Osteoblast (primary cell): ENCODE measurements around the gene PAK3. TPM values are rescaled to one million over a fixed set of nuclear protein-coding genes. Genes with fewer than 3 reads are reported as not detected.

Source experiments
- DNase-seq: peaks from one replicate; pipeline ENCODE4 v3.0.0; 2011; ENCODE audit warnings: low spot score, mixed read lengths; ENCODE audit not compliant: insufficient read length; ENCODE audit errors: missing footprints
- H2AFZ ChIP-seq: 2 replicates; pipeline ENCODE4 v1.6.0; 2011; ENCODE audit warnings: mild to moderate bottlenecking, low read length
- H3K27ac ChIP-seq: 2 replicates; pipeline ENCODE4 v1.5.1; 2011; ENCODE audit warnings: mild to moderate bottlenecking, low read depth, low read length, moderate library complexity
- H3K27me3 ChIP-seq: 2 replicates; pipeline ENCODE4 v1.6.0; 2012; ENCODE audit warnings: mild to moderate bottlenecking, control low read depth, inconsistent platforms, low read length, moderate library complexity; ENCODE audit not compliant: insufficient read depth
- H3K36me3 ChIP-seq: 2 replicates; pipeline ENCODE4 v1.5.1; 2011; ENCODE audit warnings: mild to moderate bottlenecking, low read length, control low read depth, moderate library complexity; ENCODE audit not compliant: insufficient read depth
- H3K4me1 ChIP-seq: 2 replicates; pipeline ENCODE4 v1.5.1; 2011; ENCODE audit warnings: mild to moderate bottlenecking, low read length, control low read depth, moderate library complexity; ENCODE audit not compliant: insufficient read depth
- H3K4me2 ChIP-seq: 2 replicates; pipeline ENCODE4 v1.6.0; 2011; ENCODE audit warnings: mild to moderate bottlenecking, low read length; ENCODE audit not compliant: insufficient read depth
- H3K4me3 ChIP-seq: fragments of 200-600 bp; sonication (generic); 3 replicates; pipeline ENCODE4 v1.5.1; 2012; ENCODE audit warnings: mild to moderate bottlenecking, low read length, inconsistent platforms; ENCODE audit not compliant: insufficient read depth
- H3K79me2 ChIP-seq: 2 replicates; pipeline ENCODE4 v1.6.0; 2012; ENCODE audit warnings: mild to moderate bottlenecking, low read length, control low read depth, inconsistent platforms; ENCODE audit not compliant: insufficient read depth
- H3K9me3 ChIP-seq: 2 replicates; pipeline ENCODE4 v1.5.1; 2011; ENCODE audit warnings: low read depth, low read length, control low read depth
- H4K20me1 ChIP-seq: 2 replicates; pipeline ENCODE4 v1.6.0; 2012; ENCODE audit warnings: mild to moderate bottlenecking, low read length, control low read depth; ENCODE audit not compliant: insufficient read depth
- total RNA-seq: library from RNA; depleted of rRNA; stranded (reverse); fragments of >200 nt; gene quantifications from 2 replicates; pipeline ENCODE4 v1.2.3, GENCODE V29; 2012
- TF ChIP-seq, protein P1 (sequence below): IDR thresholded peaks from 2 replicates; pipeline ENCODE4 v1.5.1; 2011; ENCODE audit warnings: mild to moderate bottlenecking, low read depth, low read length, moderate library complexity; ENCODE audit errors: extremely low read depth

Gene PAK3
- total RNA-seq, 1 donor, result 1.4 TPM

DNA sequence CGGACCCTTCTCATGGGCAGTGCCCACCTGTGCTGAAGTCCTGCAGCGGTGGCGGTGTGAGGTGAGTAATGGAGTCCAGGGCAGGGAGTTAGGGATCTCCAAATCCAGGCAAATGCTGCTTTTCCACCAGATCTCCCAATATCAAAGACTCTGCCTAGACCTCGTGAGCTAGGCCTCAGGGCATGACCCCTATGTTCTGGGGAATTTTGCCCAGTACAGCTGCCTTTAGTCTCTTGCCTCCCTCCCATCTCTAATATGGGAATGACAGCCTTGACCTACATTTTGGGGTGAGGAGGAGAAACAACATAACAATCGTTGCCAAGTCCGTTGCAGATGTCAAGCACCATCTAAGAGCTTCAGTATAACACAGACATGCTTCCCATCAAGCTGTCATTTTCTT lies 7.3 kb downstream of the PAK3 start:
- Histone ChIP-seq H2AFZ (no peak overlapping the region), H3K4me3 (no peak overlapping the region), H4K20me1 (no peaks in the 10 kb centered on the region), H3K9me3 (no peaks in the 10 kb centered on the region), H3K4me1 (no peaks in the 10 kb centered on the region), H3K27ac (no peak overlapping the region), H3K79me2 (no peaks in the 10 kb centered on the region), H3K27me3 (peaks cover 5% of the 10 kb centered on the region), H3K36me3 (no peaks in the 10 kb centered on the region), H3K4me2 (no peak overlapping the region)
- DNase-seq, result no peak
- TF ChIP-seq, protein P1, sequence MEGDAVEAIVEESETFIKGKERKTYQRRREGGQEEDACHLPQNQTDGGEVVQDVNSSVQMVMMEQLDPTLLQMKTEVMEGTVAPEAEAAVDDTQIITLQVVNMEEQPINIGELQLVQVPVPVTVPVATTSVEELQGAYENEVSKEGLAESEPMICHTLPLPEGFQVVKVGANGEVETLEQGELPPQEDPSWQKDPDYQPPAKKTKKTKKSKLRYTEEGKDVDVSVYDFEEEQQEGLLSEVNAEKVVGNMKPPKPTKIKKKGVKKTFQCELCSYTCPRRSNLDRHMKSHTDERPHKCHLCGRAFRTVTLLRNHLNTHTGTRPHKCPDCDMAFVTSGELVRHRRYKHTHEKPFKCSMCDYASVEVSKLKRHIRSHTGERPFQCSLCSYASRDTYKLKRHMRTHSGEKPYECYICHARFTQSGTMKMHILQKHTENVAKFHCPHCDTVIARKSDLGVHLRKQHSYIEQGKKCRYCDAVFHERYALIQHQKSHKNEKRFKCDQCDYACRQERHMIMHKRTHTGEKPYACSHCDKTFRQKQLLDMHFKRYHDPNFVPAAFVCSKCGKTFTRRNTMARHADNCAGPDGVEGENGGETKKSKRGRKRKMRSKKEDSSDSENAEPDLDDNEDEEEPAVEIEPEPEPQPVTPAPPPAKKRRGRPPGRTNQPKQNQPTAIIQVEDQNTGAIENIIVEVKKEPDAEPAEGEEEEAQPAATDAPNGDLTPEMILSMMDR, result no peak

DNA sequence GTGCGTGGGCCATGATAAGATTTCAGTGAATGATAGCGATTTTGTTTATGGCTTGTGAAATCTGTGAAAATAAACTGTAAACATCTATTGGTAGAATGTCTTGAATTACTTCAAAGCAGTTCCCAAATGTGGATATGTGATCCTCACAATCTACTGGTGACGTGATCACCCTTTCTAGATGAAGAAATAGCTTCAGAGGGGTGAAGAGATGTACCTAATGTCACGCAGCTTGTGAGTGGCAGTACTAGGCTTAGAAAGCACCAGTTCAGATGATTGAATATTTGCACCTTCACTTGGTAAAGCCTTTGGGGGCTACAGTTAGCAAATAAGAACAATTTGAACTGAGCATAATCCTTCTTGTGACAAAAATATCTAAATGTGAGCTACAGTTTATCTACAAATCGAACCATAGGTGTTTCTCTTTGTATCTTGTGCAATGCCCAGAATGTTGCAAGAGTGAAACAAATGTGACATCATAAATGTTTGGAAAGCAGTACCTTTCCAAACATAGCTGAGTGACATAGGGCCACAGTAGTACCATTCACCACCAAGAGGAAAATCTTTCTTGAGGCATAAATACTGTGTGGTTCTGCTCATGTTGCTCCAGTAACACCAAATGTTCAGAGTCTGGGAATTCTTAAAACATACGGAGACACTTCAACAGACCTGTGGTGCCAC lies 14.2 kb downstream of the PAK3 start:
- TF ChIP-seq, protein P1, result no peak
- Histone ChIP-seq H3K4me3 (no peak overlapping the region), H3K79me2 (no peaks in the 10 kb centered on the region), H3K36me3 (no peaks in the 10 kb centered on the region), H3K27me3 (peaks cover 9% of the 10 kb centered on the region), H3K27ac (no peak overlapping the region), H4K20me1 (no peaks in the 10 kb centered on the region), H2AFZ (no peak overlapping the region), H3K9me3 (no peaks in the 10 kb centered on the region), H3K4me2 (no peak overlapping the region), H3K4me1 (no peaks in the 10 kb centered on the region)
- no peak for DNase-seq

DNA sequence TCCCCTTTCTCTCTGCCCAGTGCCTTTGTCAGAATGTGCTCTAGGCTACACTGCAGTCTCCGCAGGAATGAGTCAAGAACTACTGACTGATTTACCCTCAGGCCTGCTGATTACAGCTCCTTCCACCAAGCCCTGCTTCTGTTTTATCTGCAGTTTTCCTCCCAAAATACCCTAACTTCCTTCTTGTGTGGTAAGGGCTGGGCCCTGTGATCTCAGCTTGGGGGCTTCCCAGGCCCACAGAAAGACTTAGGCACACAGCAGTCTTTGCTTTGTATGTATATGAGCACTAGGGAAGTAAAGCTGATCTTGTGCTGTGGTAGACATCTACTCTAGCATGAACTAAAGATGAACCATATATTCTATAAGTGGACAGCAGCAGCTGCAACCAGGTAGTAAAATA lies 18.8 kb downstream of the PAK3 start:
- no peak overlapping the region for H3K4me3 ChIP-seq
- H2AFZ ChIP-seq, result no peak overlapping the region
- TF ChIP-seq, protein P1, result no peak
- no peak overlapping the region for H3K27ac ChIP-seq
- H3K36me3 ChIP-seq, result no peaks in the 10 kb centered on the region
- H3K4me2 ChIP-seq, result no peak overlapping the region
- no peak for DNase-seq
- no peaks in the 10 kb centered on the region for H3K4me1 ChIP-seq
- H4K20me1 ChIP-seq, result no peaks in the 10 kb centered on the region
- peaks cover 14% of the 10 kb centered on the region for H3K27me3 ChIP-seq
- H3K79me2 ChIP-seq, result no peaks in the 10 kb centered on the region
- no peaks in the 10 kb centered on the region for H3K9me3 ChIP-seq

DNA sequence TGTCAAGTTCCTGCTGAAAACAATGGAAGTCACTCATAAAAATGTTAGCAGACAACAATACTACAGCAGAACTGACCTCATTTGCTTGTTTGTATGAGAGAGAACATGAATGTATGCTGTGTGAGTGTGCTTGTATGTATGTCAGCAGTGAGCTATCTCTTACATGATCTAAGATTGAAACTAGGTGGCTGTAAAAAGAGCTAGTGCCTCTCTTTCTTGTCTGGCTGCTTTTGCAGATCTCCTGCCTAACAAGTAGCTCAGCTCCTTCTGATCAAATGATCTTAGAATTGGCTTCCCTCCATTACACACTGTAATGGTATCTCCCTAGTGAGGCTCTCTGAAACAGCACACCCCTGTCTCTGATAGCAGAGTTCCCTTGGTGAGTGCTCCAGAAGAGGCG lies 20.7 kb downstream of the PAK3 start:
- H3K79me2 ChIP-seq, result no peaks in the 10 kb centered on the region
- H3K4me3 ChIP-seq, result no peak overlapping the region
- H3K9me3 ChIP-seq, result no peaks in the 10 kb centered on the region
- no peak overlapping the region for H3K27ac ChIP-seq
- H3K27me3 ChIP-seq, result peaks cover 15% of the 10 kb centered on the region
- no peak overlapping the region for H3K4me2 ChIP-seq
- H3K4me1 ChIP-seq, result no peaks in the 10 kb centered on the region
- H3K36me3 ChIP-seq, result no peaks in the 10 kb centered on the region
- no peaks in the 10 kb centered on the region for H4K20me1 ChIP-seq
- no peak overlapping the region for H2AFZ ChIP-seq
- no peak for DNase-seq
- TF ChIP-seq, protein P1, result no peak
